Ovary (tissue), 9 donors: ENCODE measurements around the gene SLAMF1. TPM values are rescaled to one million over a fixed set of nuclear protein-coding genes. Genes with fewer than 3 reads are reported as not detected.
"Not testable (repeated sequence)": the region's sequence is repeated elsewhere in the genome, so short reads cannot be mapped to it uniquely, and the experiment has no call there.

ENCODE experiments used
- DNase-seq, 5 donors: peaks; one replicate each; pipeline ENCODE4 v3.0.0-alpha.2; 2019 to 2020
- H3K27ac ChIP-seq, 2 donors: fragments of 200-600 bp; one replicate each; pipeline versions ENCODE4 v1.5.1 to v1.8.0; 2019 to 2022
- H3K27me3 ChIP-seq: fragments of 200-600 bp; one replicate; pipeline ENCODE4 v1.8.0; 2022
- H3K36me3 ChIP-seq: fragments of 200-600 bp; sonication (generic); one replicate; pipeline ENCODE4 v1.5.1; 2019
- H3K4me1 ChIP-seq: one replicate; pipeline ENCODE4 v1.8.1; 2013; ENCODE audit warnings: mild to moderate bottlenecking, moderate library complexity; ENCODE audit not compliant: insufficient read depth
- H3K4me3 ChIP-seq: fragments of 200-600 bp; sonication (generic); one replicate; pipeline ENCODE4 v1.5.1; 2017
- H3K9me3 ChIP-seq, 2 donors: fragments of 200-600 bp in 1 of 2; sonication (generic) in 1 of 2; one replicate each; pipeline versions ENCODE4 v1.5.1 to v1.8.1; 2013 to 2019; ENCODE audit warnings: mild to moderate bottlenecking in 1 of 2, moderate library complexity in 1 of 2
- CTCF ChIP-seq, 3 donors: fragments of 450-650 bp in 2 of 3; fragments of 200-600 bp in 1 of 3; IDR thresholded peaks; one replicate each; pipeline versions ENCODE4 v1.5.1 to v1.8.0; 2016 to 2022; ENCODE audit warnings: antibody characterized with exemption in 3 of 3, mild to moderate bottlenecking in 1 of 3
- EP300 ChIP-seq: sonication (generic); formaldehyde crosslinking; IDR thresholded peaks from one replicate; pipeline ENCODE4 v1.6.1; 2017; ENCODE audit warnings: antibody characterized with exemption
- POLR2A ChIP-seq: fragments of 450-650 bp; IDR thresholded peaks from one replicate; pipeline ENCODE4 v1.6.1; 2017; ENCODE audit warnings: antibody characterized with exemption, mild to moderate bottlenecking, moderate library complexity
- WGBS, 3 donors: extraction: QIAGEN DNeasy Blood & Tissue Kit in 1 of 3; methylation state at CpG; one replicate each; pipeline versions ENCODE4 v1.1.5 to v1.1.7; 2013 to 2017; 5-methylcytosine and 5-hydroxymethylcytosine counted together
- intact Hi-C, 4 donors: fragments of 100-400 bp; cut with DNase I; formaldehyde crosslinking; loops; one replicate each; pipeline versions ENCODE4 v1.11.0 to v1.15.1; 2022 to 2023
- polyA plus RNA-seq, 2 donors: library from polyadenylated mRNA; stranded (reverse); fragments of 200-250 nt in 1 of 2; fragments of 350-450 nt in 1 of 2; fragmentation: Illumina TruSeq in 1 of 2; extraction: RNeasy Lipid Tissue Mini Kit (QIAGEN cat#74804) in 1 of 2; gene quantifications; one replicate each; pipeline ENCODE4 v1.2.3, GENCODE V29; 2013 to 2014
- total RNA-seq, 7 donors: library from RNA; depleted of rRNA in 2 of 7; stranded (reverse); fragments of >200 nt in 2 of 7; fragmentation: NEBNext Ultra II Directional in 3 of 7; extraction: Animal tissue kit (Norgen Biotek cat#: 25700) in 3 of 7; gene quantifications; one replicate each; pipeline versions ENCODE4 v1.1.0 to v1.2.4, GENCODE V29; 2016 to 2023
- donor health status: DM: no; HTN: no; CAD: no; lungs with moderate emphysema.
- donor health status: DM: no; HTN: no; CAD: no.
- donor health status: Bipolar disorder and iron deficiency.
- donor health status: DM: yes; HTN: yes; CAD: no.
- donor health status: DM: no; HTN: no; CAD: no.
- donor health status: DM: yes; HTN: yes; CAD: no.

SLAMF1 gene
- total and polyA plus RNA-seq, 9 donors, result 0.15 to 0.68 (median 0.27) TPM; not detected in 3

DNA sequence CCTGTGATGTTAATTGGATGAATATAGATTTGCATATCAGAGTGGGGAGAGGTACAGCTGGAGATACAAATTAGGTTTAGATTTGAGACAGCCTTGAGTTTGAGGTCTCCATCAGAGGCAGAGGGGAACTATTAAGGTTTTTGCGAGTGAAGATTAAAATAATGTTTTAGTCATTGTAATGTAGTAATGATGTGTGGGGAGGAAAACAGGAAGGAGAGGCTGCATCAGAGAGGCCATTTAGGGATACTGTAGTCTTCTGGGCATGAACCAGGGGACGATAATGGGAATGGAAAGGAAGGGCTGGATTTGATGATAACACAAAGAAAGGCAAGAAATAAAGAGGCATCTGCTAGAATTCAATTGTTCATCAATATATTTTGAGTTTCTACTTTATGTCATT lies 77.0 kb downstream of the SLAMF1 start:
- WGBS, 3 donors, result 66 to 77% (median 76%) methylated on average over 2 of the region's 2 CpGs
- H3K27me3 ChIP-seq, result no peaks in the 10 kb centered on the region
- H3K27ac ChIP-seq, result no peak overlapping the region
- H3K9me3 ChIP-seq, result no peaks in the 10 kb centered on the region
- DNase-seq, result no peak
- no peaks in the 10 kb centered on the region for H3K4me1 ChIP-seq
- no peak overlapping the region for H3K4me3 ChIP-seq
- TF ChIP-seq EP300, result no peak
- TF ChIP-seq POLR2A, result no peak
- TF ChIP-seq CTCF (IDR thresholded peaks at IDR 0.05), result no peak
- intact Hi-C loops, result no loop called here
- no peaks in the 10 kb centered on the region for H3K36me3 ChIP-seq

DNA sequence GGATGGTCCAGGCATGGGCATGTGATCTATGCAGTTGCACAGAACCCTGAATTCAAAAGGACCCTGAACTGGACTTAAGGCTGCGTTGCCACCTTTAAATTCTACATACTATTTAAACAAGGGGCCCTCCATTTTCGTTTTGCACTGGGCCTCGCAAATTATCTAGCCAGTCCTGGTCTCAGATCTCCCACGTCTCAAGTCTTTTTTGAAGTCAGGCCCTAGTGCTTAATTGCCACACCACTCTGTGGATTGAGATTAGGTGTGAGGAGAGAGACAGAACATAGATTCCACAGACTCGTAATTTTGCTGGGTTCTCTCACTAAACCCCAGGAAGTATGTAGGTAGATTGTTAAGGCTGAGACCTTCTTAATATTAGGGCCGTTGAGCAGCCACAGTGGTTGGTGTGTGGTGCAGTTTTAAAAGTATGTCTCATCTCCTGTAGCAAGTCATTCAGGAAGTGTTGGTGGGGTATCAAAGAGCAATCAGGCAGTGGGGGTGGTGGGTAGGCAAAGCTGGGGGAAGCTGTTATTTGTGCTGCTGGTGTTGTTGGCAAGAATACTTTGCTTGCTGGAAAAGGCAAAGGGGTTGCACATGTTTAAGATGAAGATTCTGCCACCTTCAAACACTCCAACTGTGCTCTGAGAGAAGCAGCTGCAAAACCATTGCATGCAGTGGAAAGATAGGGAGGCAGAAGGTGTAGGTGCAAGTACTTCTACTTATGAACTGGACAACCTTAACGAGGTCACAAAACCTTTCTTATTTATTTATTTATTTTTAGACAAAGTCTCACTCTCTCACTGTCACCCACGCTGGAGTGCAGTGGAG lies 78.8 kb downstream of the SLAMF1 start:
- Histone ChIP-seq H3K27me3 (no peaks in the 10 kb centered on the region), H3K9me3 (no peaks in the 10 kb centered on the region), H3K4me1 (no peaks in the 10 kb centered on the region), H3K27ac (no peak overlapping the region), H3K36me3 (no peaks in the 10 kb centered on the region), H3K4me3 (no peak overlapping the region)
- intact Hi-C loops, result no loop called here
- WGBS, 3 donors, result 69 to 82% (median 71%) methylated on average over 8 of the region's 8 CpGs
- TF ChIP-seq POLR2A (no peak), CTCF (IDR thresholded peaks at IDR 0.05) (no peak), EP300 (no peak)
- DNase-seq, result no peak

- DNase-seq, result no peak
- no peak overlapping the region for H3K27ac ChIP-seq
Observed at GRCh38 chr1:160567341-160567740, 79.5 kb downstream of the SLAMF1 start.

GRCh38 chr1:160565564-160565963 lies 81.3 kb downstream of the SLAMF1 start:
- intact Hi-C loops, result no loop called here
- TF ChIP-seq POLR2A (no peak), CTCF (IDR thresholded peaks at IDR 0.05) (no peak), EP300 (no peak)
- H3K4me3 ChIP-seq, result no peak overlapping the region

More at GRCh38 chr1:160567341-160567740, 79.5 kb downstream of the SLAMF1 start:
- H3K27me3 ChIP-seq, result no peaks in the 10 kb centered on the region
- 82 to 89% (median 86%) methylated on average over 5 of the region's 5 CpGs for WGBS, 3 donors
- H3K4me3 ChIP-seq, result no peak overlapping the region
- H3K4me1 ChIP-seq, result no peaks in the 10 kb centered on the region
- TF ChIP-seq POLR2A, result no peak
- TF ChIP-seq CTCF (IDR thresholded peaks at IDR 0.05), result no peak
- TF ChIP-seq EP300, result no peak
- H3K9me3 ChIP-seq, result no peaks in the 10 kb centered on the region
- no peaks in the 10 kb centered on the region for H3K36me3 ChIP-seq
- intact Hi-C loops, result no loop called here

GRCh38 chr1:160563230-160563629 lies 83.6 kb downstream of the SLAMF1 start:
- H3K27ac ChIP-seq, H3K9me3 ChIP-seq, H3K4me3 ChIP-seq, H3K4me1 ChIP-seq, H3K36me3 ChIP-seq, intact Hi-C loops, DNase-seq, H3K27me3 ChIP-seq: not testable (repeated sequence)
- 79 to 95% (median 93%) methylated on average over 1 of the region's 1 CpG for WGBS, 3 donors

More at GRCh38 chr1:160565564-160565963, 81.3 kb downstream of the SLAMF1 start:
- 3 to 17% (median 5%) methylated on average over 4 of the region's 4 CpGs for WGBS, 3 donors
- no peaks in the 10 kb centered on the region for H3K36me3 ChIP-seq
- DNase-seq, result no peak
- H3K9me3 ChIP-seq, result no peaks in the 10 kb centered on the region
- H3K27ac ChIP-seq, result no peak overlapping the region
- H3K4me1 ChIP-seq, result no peaks in the 10 kb centered on the region
- no peaks in the 10 kb centered on the region for H3K27me3 ChIP-seq

- H3K36me3 ChIP-seq, H3K9me3 ChIP-seq, H3K4me1 ChIP-seq, H3K27ac ChIP-seq, H3K4me3 ChIP-seq, intact Hi-C loops, DNase-seq, H3K27me3 ChIP-seq: not testable (repeated sequence)
- WGBS, 3 donors, result 59 to 68% (median 67%) methylated on average over 2 of the region's 2 CpGs
Observed at GRCh38 chr1:160562745-160563144, 84.1 kb downstream of the SLAMF1 start.
